Hematopoietic multipotent progenitor cell treated with erythropoietin and hydrocortisone succinate and interleukin-3 and kit ligand, for 6 days (in vitro differentiated cells): Measurements from ENCODE around the gene HMGN4.
A peak's percentile ranks its signal among the peaks of the same experiment; 100 is the strongest.
"Not testable (repeated sequence)": the region's sequence is repeated elsewhere in the genome, so short reads cannot be mapped to it uniquely, and the experiment has no call there.

Experiments
- DNase-seq: peaks from one replicate; pipeline ENCODE4 v3.0.0-alpha.2; 2015

HMGN4 gene

DNA sequence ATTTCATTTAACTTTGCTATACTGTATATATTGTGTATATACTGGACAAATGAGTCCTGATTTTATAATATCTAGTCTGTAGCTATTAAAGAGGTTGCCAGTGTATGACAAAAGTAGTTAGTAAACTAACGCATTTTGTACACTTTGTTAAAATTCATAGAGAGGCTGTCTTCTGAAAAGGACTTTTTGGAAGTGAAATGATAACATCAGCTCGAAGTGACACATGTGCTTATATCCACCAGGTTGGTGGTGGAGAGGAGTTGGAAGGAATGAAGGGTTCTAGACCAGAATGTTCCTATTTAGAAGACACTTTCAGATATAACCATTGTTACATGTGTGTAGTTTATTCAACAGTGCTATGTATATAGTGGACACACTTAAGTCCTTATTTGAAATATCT, 13.9 kb upstream of the HMGN4 start:
- DNase-seq = not testable (repeated sequence)

DNA sequence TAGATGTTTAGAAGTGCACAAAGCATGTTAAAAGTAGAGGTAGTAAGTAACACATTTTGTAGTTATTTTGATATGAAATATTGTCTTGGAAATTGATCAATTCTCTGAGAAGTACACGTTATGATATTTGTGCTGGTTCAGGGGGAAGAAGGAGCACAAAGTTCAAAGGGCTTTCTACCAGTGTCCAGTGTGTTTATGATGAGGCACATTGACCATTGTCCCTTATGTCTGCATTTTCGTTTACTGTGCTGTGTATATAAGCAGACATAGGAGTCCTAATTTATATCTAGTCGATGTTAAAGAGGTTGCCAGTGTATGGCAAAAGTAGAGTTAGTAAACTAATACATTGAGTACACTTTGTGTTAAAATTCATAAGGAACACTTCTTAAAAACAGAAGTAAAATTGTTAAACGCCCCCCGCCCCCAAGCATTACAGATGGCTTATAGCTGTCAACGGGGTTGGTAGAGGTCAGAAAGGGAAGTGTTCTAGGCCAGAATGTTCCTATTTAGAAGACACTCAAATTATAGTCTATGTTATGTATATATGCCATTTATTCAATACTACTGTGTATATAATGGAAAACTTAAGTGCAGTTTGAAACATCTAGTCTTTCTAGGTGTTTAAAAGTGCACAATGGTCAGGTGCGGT, 13.3 kb upstream of the HMGN4 start:
- no peak for DNase-seq

DNA sequence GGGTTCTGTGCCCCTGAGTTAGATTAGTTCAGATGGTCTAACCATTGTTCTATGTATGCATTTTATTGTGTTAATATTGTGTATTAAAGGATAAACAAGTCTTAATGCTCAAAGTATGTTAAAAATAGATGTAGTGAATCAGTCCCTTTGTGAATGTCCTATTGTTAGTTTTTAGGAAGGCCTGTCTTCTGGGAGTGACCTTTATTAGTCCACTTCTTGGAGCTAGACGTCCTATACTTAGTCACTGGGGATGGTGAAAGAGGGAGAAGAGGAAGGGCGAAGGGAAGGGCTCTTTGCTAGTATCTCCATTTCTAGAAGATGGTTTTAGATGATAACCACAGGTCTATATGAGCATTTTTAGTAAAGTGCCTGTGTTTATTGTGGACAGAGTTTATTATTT, 12.3 kb upstream of the HMGN4 start:
- no peak for DNase-seq

DNA sequence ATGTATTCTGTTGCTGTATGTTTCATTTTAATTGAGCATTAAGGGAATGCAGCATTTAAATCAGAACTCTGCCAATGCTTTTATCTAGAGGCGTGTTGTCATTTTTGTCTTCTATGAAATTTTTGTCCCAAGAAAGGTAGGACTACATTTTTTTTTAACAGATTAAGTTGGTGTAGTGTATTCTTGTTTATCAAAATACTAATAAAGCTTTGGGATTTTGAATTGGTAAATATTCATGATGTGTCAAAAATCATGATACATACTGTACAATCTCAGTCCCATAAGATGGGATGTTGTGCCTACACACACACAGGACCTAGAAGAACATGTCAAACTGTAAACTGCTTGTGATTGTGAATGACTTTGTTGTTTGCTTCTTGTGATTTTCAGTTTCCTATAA, 11.2 kb upstream of the HMGN4 start:
- DNase-seq = no peak

DNA sequence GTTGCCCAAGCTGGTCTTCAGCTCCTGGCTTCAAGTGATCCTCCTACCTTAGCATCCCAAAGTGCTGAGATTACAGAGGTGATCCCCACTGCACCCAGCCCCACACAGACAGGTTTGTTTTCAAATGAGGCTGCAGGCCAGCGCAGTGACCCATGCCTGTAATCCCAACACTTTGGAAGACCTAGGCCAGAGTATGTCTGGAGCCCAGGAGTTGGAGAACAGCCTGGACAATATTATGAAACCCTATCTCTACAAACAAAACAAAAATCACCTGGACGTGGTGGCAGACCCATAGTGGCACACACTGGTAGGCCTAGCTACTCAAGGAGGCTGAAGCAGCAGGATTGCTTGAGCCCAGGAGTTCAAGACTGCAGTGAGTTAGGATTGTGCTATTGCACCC, 8.0 kb upstream of the HMGN4 start:
- no peak for DNase-seq

DNA sequence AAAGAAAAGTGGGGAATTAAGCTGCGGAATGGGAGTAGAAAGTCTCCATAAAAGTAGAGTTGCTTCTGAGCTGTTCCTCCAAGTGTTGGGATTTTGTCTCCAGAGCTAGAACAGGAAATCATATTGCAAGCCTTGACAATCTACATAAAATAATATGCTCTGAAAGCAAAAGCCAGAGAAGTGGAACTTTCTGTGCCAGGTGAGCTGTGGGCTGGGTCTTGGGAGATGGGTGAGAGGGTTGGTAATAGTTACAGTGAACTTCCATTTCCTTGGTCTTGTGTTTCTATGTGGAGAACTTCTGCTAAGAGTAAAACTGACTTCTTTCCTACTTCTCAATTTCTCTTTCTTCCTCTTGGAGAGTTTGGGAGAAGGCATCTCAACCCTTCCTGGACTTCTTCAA, 6.3 kb upstream of the HMGN4 start:
- no peak for DNase-seq

DNA sequence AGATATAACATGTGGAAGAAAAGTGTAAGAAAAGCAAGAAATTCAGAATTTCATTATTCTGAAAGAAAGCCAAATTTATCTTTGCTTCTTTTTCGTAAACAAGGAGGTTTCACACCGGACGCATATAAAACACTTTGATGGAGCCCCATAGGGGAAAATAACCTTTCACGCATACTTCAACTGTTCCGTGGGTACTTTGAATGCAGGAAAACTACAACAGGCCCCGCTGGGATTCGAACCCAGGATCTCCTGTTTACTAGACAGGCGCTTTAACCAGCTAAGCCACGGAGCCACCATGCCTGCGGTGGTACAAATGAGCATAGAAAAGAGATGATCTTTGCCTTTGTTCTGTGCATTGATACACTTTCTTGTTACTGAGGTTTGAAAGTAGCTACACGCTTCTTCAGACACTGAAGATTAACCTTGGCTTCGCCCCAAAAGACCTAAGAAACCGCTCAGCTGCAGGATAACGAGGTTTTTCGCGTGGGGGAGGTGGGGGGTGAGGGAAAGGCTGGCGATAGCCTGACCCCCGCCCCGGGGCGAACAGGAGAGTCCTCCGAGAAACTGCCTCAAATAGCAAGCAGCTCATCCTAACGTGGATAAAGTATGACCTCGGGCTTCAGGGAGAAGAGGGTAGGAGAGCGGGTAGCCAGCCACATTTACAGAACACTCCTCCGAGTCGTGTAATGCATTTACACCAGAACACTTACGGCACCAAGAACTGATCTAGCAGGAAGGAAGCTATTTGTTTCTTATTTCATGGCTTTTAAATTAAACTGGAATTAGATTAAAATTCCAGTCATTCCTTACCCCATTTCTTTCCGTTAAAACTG, 5.3 kb upstream of the HMGN4 start:
- DNase-seq = peak; percentile 94

DNA sequence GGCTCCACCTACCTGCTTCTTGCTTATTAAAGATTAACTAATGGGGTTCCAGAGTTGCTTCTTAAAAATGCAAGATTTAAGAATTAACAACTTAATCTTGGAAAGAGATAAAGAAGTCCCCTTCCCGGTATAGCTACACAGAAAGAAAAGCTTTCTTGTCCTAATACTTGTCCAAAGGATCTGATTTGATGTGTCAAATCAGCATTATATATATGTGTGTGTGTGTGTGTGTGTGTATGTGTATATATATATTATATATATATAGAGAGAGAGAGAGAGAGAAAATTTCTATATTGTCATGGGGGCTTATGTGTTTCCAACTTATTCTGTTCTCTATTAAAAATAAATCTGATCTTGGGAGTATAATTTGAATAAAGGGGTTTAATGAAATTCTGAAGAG, 4.6 kb upstream of the HMGN4 start:
- DNase-seq = no peak

DNA sequence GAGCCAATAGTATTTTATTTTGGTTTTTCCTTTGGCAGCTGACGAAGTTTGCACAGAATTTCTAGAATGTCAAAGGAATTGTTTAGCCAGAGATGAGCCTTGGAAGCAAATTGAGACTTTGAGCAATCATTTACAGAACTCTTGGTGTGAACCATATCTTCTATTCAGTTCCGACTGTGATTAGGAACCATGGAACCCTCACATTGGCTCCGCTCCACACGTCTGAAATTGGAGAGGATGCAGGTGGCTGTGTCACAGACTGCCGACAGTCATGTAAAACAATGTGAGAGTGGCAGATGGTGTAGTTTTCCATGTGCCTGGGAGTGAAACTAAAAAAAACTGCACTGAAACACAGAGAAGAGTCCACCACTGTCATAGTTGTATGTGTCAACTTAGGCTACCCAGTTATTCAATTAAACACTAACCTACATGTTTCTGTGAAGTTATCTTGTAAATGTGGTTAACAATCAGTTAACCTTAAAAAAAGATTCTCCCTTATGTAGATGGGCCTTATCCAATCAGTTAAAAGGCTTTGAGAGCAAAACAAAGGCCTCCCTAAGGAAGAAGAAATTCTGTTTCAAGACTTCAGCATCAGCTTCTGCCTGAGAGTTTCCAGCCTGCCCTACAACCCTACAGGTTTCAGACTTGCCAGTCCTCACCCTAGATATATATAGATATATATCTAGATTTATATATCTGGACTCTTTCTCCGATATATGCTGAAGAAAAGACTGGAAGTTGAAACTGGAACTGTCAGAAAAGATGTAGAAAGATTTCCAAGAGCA, 3.3 kb upstream of the HMGN4 start:
- DNase-seq = no peak

DNA sequence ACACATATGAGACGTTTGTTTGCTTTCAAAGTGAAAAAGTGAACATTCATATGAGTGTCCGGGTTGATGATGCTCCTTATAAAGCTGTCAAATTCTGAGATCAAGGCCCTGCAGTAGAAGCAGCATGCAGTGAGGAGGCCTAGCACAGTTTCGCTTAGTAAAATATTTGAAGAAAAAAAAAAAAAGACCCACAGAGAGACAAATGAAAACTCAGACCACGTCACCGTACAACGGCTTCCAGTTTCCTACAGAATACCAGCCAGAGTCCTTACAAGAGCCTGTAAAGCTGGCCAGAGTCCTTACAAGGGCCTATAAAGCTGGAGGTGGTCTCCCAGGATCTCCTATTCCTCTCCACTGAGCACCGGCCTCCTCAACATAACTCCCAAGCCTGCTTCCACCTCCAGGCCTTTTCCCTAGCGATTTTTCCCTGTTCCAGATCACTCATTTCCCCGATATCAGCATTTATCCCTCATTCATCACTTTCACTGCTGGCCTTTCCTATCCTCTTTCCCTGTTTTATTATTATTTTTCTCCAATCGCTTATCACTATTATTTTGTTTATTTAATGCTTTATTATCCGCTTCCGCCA, 1.5 kb upstream of the HMGN4 start:
- peak; percentile 70 for DNase-seq

DNA sequence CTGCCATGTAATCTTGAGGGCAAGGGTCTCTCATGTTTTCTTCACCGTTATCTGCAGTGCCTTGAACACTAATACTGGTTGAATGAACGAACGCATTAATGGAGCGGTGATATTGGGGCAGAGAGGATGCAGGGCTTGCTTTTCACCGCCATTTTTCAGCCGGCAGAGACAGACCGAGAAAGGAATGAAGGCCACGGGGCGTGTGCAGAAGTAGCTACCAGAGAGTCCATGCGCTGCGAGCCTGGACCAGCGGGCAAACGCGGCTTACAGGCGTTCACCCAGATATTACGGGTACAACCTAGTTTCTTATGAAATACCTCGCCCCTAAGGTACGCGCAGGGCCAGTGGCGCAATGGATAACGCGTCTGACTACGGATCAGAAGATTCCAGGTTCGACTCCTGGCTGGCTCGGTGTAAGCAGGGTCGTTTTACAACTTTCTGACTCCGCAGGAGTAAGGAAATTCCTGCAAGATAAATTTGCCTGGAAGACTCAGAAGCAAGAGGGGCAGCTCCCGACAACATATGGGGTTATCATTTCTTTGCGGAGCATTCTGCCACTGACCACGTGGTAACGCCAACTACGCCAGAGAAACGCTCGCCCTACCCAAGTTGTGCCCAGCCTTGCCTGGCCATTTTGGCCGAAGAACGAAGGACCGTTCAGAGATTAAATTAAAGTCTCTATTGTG, 863 bp upstream of the HMGN4 start:
- DNase-seq = peak; percentile 96

DNA sequence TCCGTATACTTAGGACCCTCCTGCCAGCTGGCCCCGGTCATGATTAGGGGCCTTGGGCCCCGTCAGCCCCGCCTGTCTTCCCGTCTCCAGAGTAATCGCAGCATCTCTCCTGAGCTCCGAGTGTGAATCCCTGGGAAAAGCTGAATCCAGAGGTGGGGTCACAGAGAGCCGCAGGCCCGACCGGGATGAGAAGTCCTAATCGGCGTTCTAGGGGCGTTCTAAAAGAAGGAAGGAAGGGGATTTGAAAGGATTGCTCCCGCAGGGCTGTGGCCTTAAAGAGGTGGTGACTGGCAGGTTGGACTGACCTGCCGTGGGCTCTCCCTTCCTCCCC, 371 bp downstream of the HMGN4 start:
- no peak for DNase-seq

DNA sequence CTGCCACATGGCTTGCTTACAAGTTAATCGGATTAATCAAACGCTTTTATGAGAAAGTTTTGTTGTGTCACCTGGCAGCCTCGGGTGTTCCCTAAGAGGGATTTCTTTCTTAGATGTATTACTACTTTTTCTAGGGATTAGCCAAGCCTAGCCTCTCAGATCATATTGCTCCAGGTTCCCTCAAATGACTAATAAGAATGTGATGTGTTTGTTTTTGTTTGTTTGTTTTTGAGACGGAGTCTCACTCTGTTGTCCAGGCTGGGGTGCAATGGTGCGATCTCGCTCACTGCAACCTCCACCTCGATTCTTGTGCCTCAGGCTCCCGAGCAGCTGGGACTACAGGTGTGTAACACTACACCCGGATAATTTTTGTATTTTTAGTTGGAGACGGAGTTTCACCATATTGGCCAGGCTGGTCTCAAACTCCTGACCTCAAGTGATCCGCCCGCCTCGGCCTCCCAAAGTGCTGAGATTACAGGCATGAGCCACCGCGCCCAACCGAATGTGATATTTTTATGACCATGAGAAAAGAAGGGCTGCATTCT, 977 bp downstream of the HMGN4 start:
- DNase-seq = no peak

DNA sequence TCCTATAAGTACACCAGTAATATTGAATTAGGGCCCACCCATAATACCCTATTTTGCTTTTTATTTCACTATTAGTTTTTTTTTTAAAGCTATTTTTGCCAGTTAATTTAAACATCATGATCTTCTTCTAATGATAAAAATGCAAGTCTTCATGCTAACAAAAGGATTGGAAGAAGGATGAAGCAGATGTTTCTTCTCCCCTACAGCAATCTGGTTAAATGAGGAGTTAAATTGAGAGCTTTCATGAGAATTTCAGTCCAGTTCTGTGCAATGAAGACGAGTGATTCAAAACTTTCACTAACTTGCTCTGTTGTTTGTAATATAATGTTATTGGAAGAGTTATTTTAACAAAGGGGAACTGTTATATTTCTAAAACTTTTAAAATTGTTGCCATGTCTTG, 3.4 kb downstream of the HMGN4 start:
- no peak for DNase-seq

DNA sequence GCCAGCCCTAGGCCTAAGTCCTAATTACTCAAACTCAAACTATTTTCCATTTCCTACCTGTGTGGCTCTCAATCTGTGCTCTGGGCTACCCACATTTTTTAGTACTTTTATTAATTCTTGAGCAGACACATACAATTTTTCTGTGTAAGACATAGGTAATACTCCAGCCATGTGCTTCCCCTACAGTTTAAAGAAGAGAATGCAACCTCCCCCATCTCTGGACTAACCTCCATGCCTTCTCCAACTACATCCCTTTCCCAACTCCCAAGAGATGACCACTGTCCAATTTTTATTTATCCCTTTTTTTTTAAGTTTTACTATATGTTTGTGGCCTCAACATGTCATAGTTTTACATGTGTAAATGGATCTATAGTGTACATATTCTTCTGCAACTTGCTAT, 5.8 kb downstream of the HMGN4 start:
- peak; percentile 61 for DNase-seq

DNA sequence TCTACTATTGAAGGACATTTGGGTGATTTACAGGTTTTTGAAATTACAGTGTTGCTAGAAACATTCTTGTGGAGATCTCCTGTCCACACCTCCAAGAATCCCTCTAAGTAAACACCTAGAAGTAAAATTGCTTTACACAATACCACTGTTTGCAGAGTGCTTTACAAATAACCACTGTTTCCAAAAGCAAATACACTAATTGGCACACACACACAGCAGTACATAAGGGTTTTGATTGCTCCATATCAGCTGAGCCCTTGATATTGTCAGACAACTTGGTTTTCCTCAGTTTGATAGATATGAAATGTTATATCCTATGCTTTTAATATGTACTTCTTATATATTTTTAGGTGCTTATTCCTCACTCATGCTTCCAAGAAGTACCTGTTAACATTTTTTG, 6.3 kb downstream of the HMGN4 start:
- no peak for DNase-seq

DNA sequence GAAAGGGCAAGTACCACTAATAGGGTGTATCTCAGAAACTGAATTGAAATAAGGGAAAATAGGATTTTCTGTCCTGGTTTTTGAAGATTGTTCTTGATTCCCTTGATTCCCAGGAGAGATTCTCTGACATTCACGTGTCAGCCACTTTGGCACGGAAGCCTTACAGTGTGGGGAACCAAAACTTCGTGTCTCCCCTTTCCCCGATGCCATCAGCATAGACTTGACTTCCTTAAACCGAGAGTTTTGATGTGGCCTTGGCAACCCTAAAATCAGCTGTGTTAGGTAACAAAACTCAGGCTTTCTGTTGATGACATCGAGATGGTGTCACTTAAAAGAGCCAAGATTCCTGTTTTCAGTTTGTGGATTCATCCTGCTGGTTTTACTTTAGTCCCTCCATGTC, 7.5 kb downstream of the HMGN4 start:
- no peak for DNase-seq

DNA sequence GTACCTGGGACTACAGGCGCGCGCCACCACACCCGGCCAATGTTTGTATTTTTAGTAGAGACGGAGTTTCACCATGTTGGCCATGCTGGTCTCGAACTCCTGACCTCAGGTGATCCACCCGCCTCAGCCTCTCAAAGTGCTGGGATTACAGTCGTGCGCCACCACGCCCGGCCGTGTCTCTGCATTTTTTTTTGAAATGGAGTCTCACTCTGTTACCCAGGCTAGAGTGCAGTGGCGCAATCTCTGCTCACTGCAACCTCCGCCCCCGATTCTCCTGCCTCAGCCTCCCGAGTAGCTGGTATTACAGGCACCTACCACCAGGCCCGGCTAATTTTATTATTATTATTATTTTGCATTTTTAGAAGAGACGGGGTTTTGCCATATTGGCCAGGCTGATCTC, 9.2 kb downstream of the HMGN4 start:
- DNase-seq = not testable (repeated sequence)

DNA sequence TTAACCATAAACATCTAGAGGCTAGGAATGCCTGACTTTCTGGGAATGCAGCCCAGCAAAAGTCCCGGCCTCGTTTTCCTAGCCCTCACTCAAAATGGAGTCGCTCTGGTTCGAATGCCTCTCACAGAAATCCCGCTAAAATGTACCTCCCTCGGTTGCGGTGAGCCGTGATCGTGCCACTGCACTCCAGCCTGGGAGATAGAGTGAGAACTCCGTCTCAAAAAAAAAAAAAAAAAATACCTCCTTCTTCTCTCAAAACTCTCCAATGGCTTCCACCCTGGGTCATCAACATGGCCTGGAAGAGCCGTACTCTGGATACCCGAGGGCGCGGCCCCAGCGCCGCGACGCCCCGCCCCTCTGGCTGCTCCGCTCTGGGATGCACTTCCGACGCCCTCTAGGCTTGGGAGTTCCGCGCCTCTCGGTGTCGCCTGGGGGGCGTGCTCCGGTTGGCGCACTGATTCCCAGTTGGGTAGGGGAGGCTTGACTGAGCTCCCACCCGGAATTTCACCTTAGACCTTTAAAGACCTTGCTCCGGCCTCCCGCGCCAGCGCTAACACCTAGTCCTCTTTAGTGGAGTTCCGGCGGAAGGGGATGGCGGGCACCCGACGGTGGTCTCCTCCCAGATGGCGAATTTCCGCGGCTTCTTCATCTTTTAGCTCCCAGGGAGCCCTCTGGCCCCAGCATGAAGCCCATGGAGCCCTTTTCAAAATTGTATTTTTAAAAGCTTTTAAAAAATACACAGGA, 12.3 kb downstream of the HMGN4 start:
- DNase-seq = peak; percentile 81

DNA sequence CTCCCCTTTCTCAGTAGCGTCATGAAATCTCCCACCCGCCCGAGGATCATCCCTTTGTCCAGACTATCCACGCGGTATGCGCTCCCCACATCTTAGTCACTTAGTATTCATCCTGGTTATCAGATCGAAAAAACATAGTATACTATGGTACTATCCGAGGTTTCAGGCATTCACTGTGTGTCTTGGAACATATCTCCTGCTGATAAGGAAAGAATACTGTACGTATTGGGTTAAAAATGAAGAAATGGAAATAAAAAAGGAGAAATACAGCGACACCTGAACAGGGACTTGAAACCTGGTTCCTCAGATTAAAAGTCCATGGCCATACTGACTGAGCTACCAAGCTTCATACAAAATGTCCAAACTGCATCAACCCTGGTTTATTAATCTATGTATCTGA, 14.0 kb downstream of the HMGN4 start:
- DNase-seq = no peak

DNA sequence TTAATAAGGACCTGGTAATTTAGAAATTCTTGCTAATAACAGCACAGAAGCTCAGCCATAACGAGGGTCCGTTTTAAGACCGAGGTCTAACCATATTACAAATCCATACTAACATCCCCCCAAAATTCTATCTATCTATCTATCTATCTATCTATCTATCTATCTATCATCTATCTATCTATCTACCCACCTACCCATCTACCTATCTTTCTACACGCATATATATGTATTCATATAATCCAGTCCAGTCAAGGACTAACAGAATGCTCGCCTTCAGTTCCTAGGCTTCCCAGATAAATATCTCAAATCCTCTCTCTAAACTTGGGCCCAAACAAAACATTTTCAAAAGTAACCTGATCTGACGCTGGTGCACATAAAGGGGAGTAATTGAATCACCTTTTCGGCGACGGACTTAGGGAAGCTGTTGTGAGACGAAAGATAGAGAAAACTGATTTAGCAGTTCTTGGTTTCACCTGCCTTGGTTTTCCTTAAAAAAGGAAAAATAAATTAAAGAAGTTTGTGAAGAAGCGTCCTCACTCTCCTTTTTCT, 14.5 kb downstream of the HMGN4 start:
- peak; percentile 19 for DNase-seq

DNA sequence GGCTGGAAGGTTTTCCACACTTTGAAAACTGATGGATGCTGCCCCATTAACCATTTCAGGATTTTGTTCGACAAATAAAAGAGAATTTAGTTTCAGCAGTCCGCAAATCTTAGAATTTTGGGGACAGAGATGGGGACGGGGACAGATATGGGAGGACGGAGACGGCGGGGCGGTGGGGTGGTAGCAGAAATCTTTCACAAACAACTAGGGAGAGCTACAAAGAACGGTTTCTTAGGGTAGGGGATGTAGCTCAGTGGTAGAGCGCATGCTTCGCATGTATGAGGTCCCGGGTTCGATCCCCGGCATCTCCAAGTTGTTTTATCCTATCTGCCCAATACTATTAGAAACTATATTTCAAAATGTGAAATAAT, 15.1 kb downstream of the HMGN4 start:
- peak; percentile 88 for DNase-seq
